NB4 (cell line): ENCODE measurements around the gene TMEM132C.

Source experiments
- DNase-seq: peaks from one replicate; pipeline ENCODE4 v3.0.0; 2010; ENCODE audit warnings: low read depth
- H3K4me3 ChIP-seq: one replicate; pipeline ENCODE4 v1.5.1; 2011; ENCODE audit warnings: mild to moderate bottlenecking, low read depth, low read length, moderate library complexity
- MYC ChIP-seq: IDR thresholded peaks from 2 replicates; pipeline ENCODE4 v1.6.1; 2011; ENCODE audit warnings: low read depth, low read length
- POLR2A ChIP-seq: IDR thresholded peaks from 2 replicates; pipeline ENCODE4 v1.6.1; 2011; ENCODE audit warnings: mild to moderate bottlenecking; ENCODE audit not compliant: insufficient read length; ENCODE audit errors: extremely low read depth
- TF ChIP-seq, protein P1 (sequence below): IDR thresholded peaks from 2 replicates; pipeline ENCODE4 v1.6.1; 2011; ENCODE audit warnings: low read depth, low read length
- TF ChIP-seq, protein P2 (sequence below): IDR thresholded peaks from one replicate; pipeline ENCODE4 v1.5.1; 2012; ENCODE audit warnings: low read depth, low read length

The TMEM132C gene

DNA sequence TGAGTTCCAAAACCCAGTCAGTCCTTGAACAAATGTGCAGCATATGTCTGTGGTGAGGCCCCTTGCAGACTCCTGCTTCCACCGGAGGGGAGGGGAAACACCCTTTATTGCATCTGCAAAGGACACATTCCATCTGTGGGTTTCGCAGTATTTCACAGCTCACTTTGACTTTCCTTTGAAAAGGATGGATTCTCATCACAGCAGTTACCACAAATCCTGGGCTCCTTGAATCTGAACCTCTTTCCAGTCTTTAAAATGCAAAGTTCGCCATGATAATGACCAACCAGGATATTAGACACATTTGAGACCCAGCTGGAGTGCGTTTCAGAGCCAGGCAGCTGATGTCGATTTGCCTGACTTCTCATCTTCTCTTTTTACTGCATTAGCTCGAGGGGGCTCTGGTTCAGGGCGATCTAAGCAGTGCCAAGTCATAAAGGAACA, 314.4 kb downstream of the TMEM132C start:
- DNase-seq, result no peak
- no peak overlapping the region for H3K4me3 ChIP-seq
- TF ChIP-seq, protein P1, sequence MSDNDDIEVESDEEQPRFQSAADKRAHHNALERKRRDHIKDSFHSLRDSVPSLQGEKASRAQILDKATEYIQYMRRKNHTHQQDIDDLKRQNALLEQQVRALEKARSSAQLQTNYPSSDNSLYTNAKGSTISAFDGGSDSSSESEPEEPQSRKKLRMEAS, result no peak
- TF ChIP-seq, protein P2, sequence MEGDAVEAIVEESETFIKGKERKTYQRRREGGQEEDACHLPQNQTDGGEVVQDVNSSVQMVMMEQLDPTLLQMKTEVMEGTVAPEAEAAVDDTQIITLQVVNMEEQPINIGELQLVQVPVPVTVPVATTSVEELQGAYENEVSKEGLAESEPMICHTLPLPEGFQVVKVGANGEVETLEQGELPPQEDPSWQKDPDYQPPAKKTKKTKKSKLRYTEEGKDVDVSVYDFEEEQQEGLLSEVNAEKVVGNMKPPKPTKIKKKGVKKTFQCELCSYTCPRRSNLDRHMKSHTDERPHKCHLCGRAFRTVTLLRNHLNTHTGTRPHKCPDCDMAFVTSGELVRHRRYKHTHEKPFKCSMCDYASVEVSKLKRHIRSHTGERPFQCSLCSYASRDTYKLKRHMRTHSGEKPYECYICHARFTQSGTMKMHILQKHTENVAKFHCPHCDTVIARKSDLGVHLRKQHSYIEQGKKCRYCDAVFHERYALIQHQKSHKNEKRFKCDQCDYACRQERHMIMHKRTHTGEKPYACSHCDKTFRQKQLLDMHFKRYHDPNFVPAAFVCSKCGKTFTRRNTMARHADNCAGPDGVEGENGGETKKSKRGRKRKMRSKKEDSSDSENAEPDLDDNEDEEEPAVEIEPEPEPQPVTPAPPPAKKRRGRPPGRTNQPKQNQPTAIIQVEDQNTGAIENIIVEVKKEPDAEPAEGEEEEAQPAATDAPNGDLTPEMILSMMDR, result no peak
- no peak for TF ChIP-seq POLR2A
- TF ChIP-seq MYC, result no peak

DNA sequence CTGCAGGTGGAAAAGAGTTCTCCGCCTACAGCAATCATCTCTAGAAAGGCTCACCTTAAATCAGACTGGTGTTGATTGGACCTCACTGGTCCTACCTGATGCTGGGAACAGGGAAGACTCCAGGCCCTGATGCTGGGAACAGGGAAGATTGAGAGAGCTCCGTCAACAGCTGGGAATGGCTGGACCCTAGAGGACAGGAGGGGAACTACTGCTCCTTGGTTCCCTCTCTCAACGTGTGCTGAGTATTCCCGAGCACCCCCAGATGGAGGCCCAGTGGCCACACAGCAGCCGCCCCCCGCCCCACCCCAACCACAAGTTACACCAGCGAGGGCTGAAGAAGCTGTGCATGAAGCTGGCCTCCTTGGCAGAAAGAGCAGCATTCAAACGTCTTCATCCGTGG, 316.5 kb downstream of the TMEM132C start:
- H3K4me3 ChIP-seq, result no peak overlapping the region
- no peak for DNase-seq
- TF ChIP-seq, protein P1, result no peak
- TF ChIP-seq MYC (no peak), POLR2A (no peak)
- TF ChIP-seq, protein P2, result no peak

DNA sequence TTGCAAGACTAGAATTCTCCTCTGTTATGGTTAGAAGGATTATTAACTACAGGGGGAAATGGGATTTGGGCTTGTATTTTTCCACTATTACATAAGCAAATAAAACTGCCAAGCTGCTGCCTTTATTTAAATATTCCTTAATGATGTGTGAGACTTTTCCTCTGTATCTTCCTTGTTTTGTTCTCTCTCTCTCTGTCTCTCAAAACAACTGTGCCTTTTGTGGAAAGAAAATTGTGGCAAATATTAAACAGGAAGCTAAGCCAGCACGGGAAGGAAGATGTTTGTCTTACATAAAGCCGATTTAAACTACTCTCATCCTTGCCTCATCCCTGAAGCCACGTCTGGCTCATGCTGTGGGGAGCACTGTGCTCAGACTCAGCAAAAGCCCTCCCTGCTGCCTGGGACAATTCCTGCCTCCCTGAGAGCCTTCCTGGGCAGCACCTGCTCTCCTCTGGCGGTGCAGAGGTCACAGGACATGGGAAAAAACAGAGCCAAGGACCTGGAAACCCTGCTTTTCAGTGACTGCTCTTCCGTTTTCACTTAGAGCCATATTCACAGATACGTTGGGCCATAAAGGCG, 319.6 kb downstream of the TMEM132C start:
- no peak overlapping the region for H3K4me3 ChIP-seq
- DNase-seq, result no peak
- no peak for TF ChIP-seq MYC
- TF ChIP-seq, protein P2, result no peak
- TF ChIP-seq, protein P1, result no peak
- TF ChIP-seq POLR2A, result no peak

DNA sequence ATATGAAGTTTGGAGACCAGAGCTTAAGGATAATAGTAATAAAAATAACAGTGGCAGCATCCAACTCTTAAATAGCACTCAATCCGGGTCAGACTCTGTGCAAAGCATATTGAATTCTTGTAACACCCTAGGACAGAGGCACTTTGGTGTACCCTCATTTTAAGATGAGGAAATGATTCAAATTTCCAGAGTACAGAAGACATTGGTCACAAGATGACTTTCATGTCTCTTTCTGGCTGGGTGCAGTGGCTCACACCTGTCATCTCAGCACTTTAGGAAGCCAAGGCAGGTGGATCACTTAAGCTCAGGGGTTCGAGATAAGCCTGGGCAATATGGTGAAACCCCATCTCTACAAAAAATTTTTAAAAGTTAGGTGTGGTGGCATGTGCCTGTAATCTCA, 320.9 kb downstream of the TMEM132C start:
- DNase-seq, result no peak
- TF ChIP-seq, protein P1, result no peak
- TF ChIP-seq POLR2A (no peak), MYC (no peak)
- TF ChIP-seq, protein P2, result no peak
- no peak overlapping the region for H3K4me3 ChIP-seq

DNA sequence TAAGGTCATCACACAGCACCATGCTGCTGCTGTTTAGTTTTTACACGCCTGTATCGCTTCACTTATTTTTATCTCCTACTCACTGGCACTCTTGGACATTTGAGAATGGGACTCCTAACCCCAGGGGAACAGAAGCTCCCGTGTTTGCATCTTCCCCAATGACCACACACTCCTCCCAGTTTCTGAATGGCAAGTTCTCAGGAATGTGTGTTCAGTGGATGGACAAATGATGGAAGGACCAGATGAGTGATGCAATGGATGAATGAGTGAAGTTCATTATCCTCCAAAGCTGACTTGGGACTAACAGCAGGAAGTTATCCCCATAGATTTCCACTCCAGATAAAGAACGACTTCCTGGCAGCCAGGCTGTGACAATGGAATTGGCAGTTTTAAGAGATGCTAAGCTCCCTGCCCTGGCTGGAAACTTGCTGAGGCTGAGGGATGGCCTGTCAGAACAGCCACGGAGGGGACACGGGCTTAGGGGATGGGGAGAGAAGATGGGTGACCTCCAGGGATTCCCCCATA, 325.3 kb downstream of the TMEM132C start:
- TF ChIP-seq MYC, result no peak
- TF ChIP-seq, protein P2, result no peak
- TF ChIP-seq, protein P1, result no peak
- TF ChIP-seq POLR2A, result no peak
- H3K4me3 ChIP-seq, result no peak overlapping the region
- no peak for DNase-seq
